Measurements from ENCODE around the gene SCARB2. TPM values are rescaled to one million over a fixed set of nuclear protein-coding genes. Genes with fewer than 3 reads are reported as not detected.

The SCARB2 gene
- total RNA-seq, 6 experiments from 2014 or later = 102 to 133 (median 125) TPM

- intact Hi-C loops (cut with DNase I) = no loop called here
- DNase-seq (no peak), ATAC-seq (no peak)
- 88% methylated on average over 8 of the region's 14 CpGs for WGBS (ENCODE audit: insufficient coverage, low coverage, low lambda C conversion rate, missing lambda C conversion rate)
- H3K27ac ChIP-seq = no peak overlapping the region
- no peak overlapping the region for H3K4me3 ChIP-seq
- H3K9me3 ChIP-seq = no peaks in the 10 kb centered on the region
- no peaks in the 10 kb centered on the region for H3K27me3 ChIP-seq
- H3K4me1 ChIP-seq = peaks cover 0 to 14% (median 0%) of the 10 kb centered on the region in 4 donors
- no peak for TF ChIP-seq POLR2A (IDR thresholded peaks at IDR 0.05)
- no peak for TF ChIP-seq CTCF (IDR thresholded peaks at IDR 0.05)
- no peaks in the 10 kb centered on the region for H3K36me3 ChIP-seq
Observed at GRCh38 chr4:76233967-76234678, 20.5 kb upstream of the SCARB2 start.

- H3K36me3 ChIP-seq = no peaks in the 10 kb centered on the region
- WGBS (ENCODE audit: insufficient coverage, low coverage, low lambda C conversion rate, missing lambda C conversion rate) = 45% methylated on average over 2 of the region's 2 CpGs
- H3K27me3 ChIP-seq = no peaks in the 10 kb centered on the region
- no peaks in the 10 kb centered on the region for H3K9me3 ChIP-seq
- H3K4me3 ChIP-seq = no peak overlapping the region
- no peak for TF ChIP-seq POLR2A (IDR thresholded peaks at IDR 0.05)
- no peak for TF ChIP-seq CTCF (IDR thresholded peaks at IDR 0.05)
- no peak for ATAC-seq
- no peak for DNase-seq
- no peak overlapping the region for H3K27ac ChIP-seq
- intact Hi-C loops (cut with DNase I) = no loop called here
- H3K4me1 ChIP-seq = peaks cover 0 to 14% (median 0%) of the 10 kb centered on the region in 4 donors
Observed at GRCh38 chr4:76233529-76233928, 19.9 kb upstream of the SCARB2 start.

DNA sequence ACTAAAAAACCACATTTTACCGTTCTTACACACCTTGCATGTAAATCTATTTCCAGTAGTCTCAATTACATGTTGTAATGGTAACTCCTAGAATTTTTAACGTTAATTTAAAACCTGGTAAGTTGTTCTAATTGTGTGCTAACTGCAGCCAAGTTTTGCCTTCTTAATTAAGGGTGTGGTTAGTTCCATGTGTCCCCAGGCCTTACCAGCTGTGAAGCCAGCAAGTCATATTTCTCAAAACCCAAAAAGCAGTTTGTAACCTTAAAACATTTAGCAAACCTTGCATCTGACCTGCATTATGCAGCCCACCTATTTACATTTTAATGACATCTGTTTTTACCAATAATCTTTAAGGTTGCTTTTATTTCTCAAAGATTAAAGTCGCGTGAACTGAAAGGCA, 19.5 kb upstream of the SCARB2 start:
- Histone ChIP-seq H3K27me3 (no peaks in the 10 kb centered on the region), H3K4me1 (peaks cover 0 to 14% (median 0%) of the 10 kb centered on the region in 4 donors), H3K36me3 (no peaks in the 10 kb centered on the region), H3K27ac (no peak overlapping the region), H3K9me3 (no peaks in the 10 kb centered on the region), H3K4me3 (no peak overlapping the region)
- DNase-seq (no peak), ATAC-seq (no peak)
- 81% methylated on average over 4 of the region's 4 CpGs for WGBS (ENCODE audit: insufficient coverage, low coverage, low lambda C conversion rate, missing lambda C conversion rate)
- intact Hi-C loops (cut with DNase I) = no loop called here
- TF ChIP-seq CTCF (IDR thresholded peaks at IDR 0.05) (no peak), POLR2A (IDR thresholded peaks at IDR 0.05) (no peak)

DNA sequence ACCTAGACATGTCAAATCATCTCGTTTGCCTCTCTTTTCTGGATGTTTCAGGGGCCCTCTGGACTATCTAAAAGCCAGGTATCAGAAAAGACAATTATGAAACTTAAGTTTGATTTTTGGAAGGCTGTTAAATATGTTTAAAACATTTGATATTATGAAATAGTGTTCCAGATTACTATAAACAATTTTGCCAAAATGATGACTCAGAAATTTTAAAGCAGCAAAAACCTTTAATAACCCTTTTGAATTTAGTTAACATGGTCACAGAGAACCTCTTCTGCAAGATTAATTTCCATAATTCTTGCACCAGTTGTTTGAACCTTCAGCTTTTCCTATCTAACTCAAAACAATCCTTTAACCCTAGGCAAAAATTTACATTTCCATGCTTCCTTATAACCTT, 19.1 kb upstream of the SCARB2 start:
- H3K4me3 ChIP-seq = no peak overlapping the region
- intact Hi-C loops (cut with DNase I) = no loop called here
- ATAC-seq = no peak
- peaks cover 0 to 14% (median 0%) of the 10 kb centered on the region in 4 donors for H3K4me1 ChIP-seq
- H3K36me3 ChIP-seq = no peaks in the 10 kb centered on the region
- TF ChIP-seq CTCF (IDR thresholded peaks at IDR 0.05) (no peak), POLR2A (IDR thresholded peaks at IDR 0.05) (no peak)
- H3K27me3 ChIP-seq = no peaks in the 10 kb centered on the region
- H3K27ac ChIP-seq = no peak overlapping the region
- DNase-seq = no peak
- no peaks in the 10 kb centered on the region for H3K9me3 ChIP-seq
- WGBS (ENCODE audit: insufficient coverage, low coverage, low lambda C conversion rate, missing lambda C conversion rate) = 89% methylated on average over 1 of the region's 1 CpG

Measured in right lobe of liver (tissue), 6 donors.